ENCODE data around the gene INTS11. TPM values are rescaled to one million over a fixed set of nuclear protein-coding genes. Genes with fewer than 3 reads are reported as not detected.

Gene INTS11
- total and polyA plus RNA-seq, 9 of the 15 experiments (the other 6 are each of a cell fraction or from before 2014, with no cell fraction given), result 3.6 to 183 (median 110) TPM

- no peak for TF ChIP-seq UBTF (IDR thresholded peaks at IDR 0.05; ENCODE audit: borderline replicate concordance in 1 of 2, low read depth in 2 of 2, low read length in 2 of 2)
- no peak for TF ChIP-seq SREBF1 (IDR thresholded peaks at IDR 0.05; ENCODE audit: borderline replicate concordance, low read depth, low read length)
These were observed 11.4 kb upstream of the INTS11 start (continued) for GRCh38 chr1:1335792-1336248.

GRCh38 chr1:1335283-1335682 is 10.8 kb upstream of the INTS11 start:
- no peaks in the 10 kb centered on the region; the same call in 1 of the 2 replicates for H3K9me3 ChIP-seq (replicated peaks; ENCODE audit: control insufficient read depth, insufficient read depth, low read depth, low read length)
- peaks cover 7% of the 10 kb centered on the region for H3K9me1 ChIP-seq (ENCODE audit: control insufficient read depth, insufficient read depth, low read length)
- no peak overlapping the region for H3K4me2 ChIP-seq (ENCODE audit: insufficient read depth, low read length)
- ChIA-PET POLR2A (interaction anchor here (0.5 to 2.1 kb wide), 9 partner anchors 8 to 118 kb away, joined by 3 to 8 read pairs (median 5); partner anchors contain the start of gene CCNL2), CTCF (ENCODE audit: low intra/inter-chr PET ratio) (no interaction called here)
- TSS peak; percentile 51 for BruUV-seq (replicated peaks)
- H3K79me2 ChIP-seq (ENCODE audit: control insufficient read depth, insufficient read depth, low read length), result peaks cover 2% of the 10 kb centered on the region; the same call in 1 of the 3 replicates
- WGBS (ENCODE audit: insufficient coverage, low coverage, missing lambda C conversion rate), result 78% methylated on average over 16 of the region's 16 CpGs
- DNase-seq (ENCODE audit: extremely low read depth in 1 of 4, low spot score in 3 of 4) (no peak), ATAC-seq (no peak), FAIRE-seq (no peak)
- H3K36me3 ChIP-seq (ENCODE audit: control insufficient read depth, insufficient read depth, low read length), result peaks cover 57% of the 10 kb centered on the region; the same call in 2 of the 3 replicates
- H2AFZ ChIP-seq (ENCODE audit: low read depth, low read length), result no peak overlapping the region
- peak overlapping the region in 1 of 2 experiments; percentile 55; a peak in 1 of 4 replicates for H3K9ac ChIP-seq (ENCODE audit: insufficient read depth in 1 of 2, low read depth in 2 of 2, low read length in 2 of 2)
- H4K20me1 ChIP-seq (replicated peaks; ENCODE audit: control insufficient read depth, insufficient read depth, low read length), result peaks cover 16% of the 10 kb centered on the region; the same call in 1 of the 2 replicates
- H3K4me3 ChIP-seq, result no peak overlapping the region
- TF ChIP-seq ZKSCAN1 (IDR thresholded peaks at IDR 0.05; ENCODE audit: low read depth, low read length) (peak; percentile 63), SOX6 (IDR thresholded peaks at IDR 0.05) (no peak)
- no peaks in the 10 kb centered on the region for H3K27me3 ChIP-seq (ENCODE audit: control insufficient read depth in 2 of 2, insufficient read depth in 2 of 2, low read length in 2 of 2)
- in situ Hi-C loops (cut with MboI), result no loop called here
- H3K4me1 ChIP-seq (replicated peaks in 1 of 2; ENCODE audit: control insufficient read depth in 2 of 2, insufficient read depth in 2 of 2, low read length in 2 of 2), result peaks cover 0 to 89% of the 10 kb centered on the region in 2 experiments; a peak in 2 of 5 replicates
- no peak overlapping the region for H3K27ac ChIP-seq (ENCODE audit: extremely low read depth, low read depth, low read length)
- intact Hi-C loops (cut with micrococcal nuclease), result no loop called here

All from K562 (cell line).